GM12878 (cell line): ENCODE results near the gene SNED1. TPM values are rescaled to one million over a fixed set of nuclear protein-coding genes. Genes with fewer than 3 reads are reported as not detected.

Source experiments
- ATAC-seq: fragments of 200-7000 bp; cut with Tn5 transposase; 3 replicates; pipeline ENCODE4 v1.9.1; 2020; ENCODE audit warnings: mild to moderate bottlenecking, moderate library complexity
- BruUV-seq: library from RNA; stranded (reverse); fragments of 400-500 nt; replicated peaks from 2 replicates; lab custom pipeline; 2021; lab: Mats Ljungman, UMichigan
- CTCF ChIA-PET: fragments of 300-600 bp; sonication (Branson Sonifier 250); formaldehyde crosslinking; extraction: SDS; loops from one replicate; lab custom pipeline; 2021; ENCODE audit warnings: inconsistent platforms; lab: Yijun Ruan, JAX
- POLR2A ChIA-PET: fragments of 350-600 bp; formaldehyde crosslinking; extraction: SDS; loops from one replicate; lab custom pipeline; 2021; ENCODE audit warnings: inconsistent platforms; lab: Charles Lee
- RAD21 ChIA-PET: fragments of 300-600 bp; sonication (Branson Sonifier 250); formaldehyde crosslinking; loops from one replicate; lab custom pipeline; 2023; ENCODE audit warnings: antibody characterized with exemption; ENCODE audit not compliant: unreplicated experiment; lab: Charles Lee
- SMC1A ChIA-PET: fragments of 300-600 bp; sonication (Branson Sonifier 250); formaldehyde crosslinking; loops from one replicate; lab custom pipeline; 2023; ENCODE audit not compliant: unreplicated experiment, uncharacterized antibody; lab: Charles Lee
- DNase-seq: peaks from one replicate; pipeline ENCODE4 v3.0.0-alpha.2; 2011; ENCODE audit warnings: low read depth, low spot score
- FAIRE-seq: peaks from 3 replicates; lab custom pipeline; 2011; peaks lifted over from hg19 to GRCh38; lab: Jason Lieb, UNC
- H2AFZ ChIP-seq: 2 replicates; pipeline ENCODE4 v1.6.0; 2011; ENCODE audit warnings: low read depth, low read length, control low read depth; ENCODE audit not compliant: control insufficient read depth
- H3K27ac ChIP-seq: 2 replicates; pipeline ENCODE4 v1.5.1; 2011; ENCODE audit warnings: control low read depth; ENCODE audit not compliant: control insufficient read depth, insufficient read depth
- H3K27me3 ChIP-seq, 2 experiments: replicated peaks in 1 of 2; 2 replicates each; pipeline versions ENCODE4 v1.6.0 to v1.6.1; 2011; ENCODE audit warnings: low read length in 1 of 2; ENCODE audit not compliant: control insufficient read depth in 2 of 2, insufficient read depth in 2 of 2
- H3K36me3 ChIP-seq, 2 experiments: 2 replicates each; pipeline ENCODE4 v1.5.1; 2011; ENCODE audit warnings: low read length in 1 of 2; ENCODE audit not compliant: control insufficient read depth in 2 of 2, insufficient read depth in 2 of 2
- H3K4me1 ChIP-seq: 2 replicates; pipeline ENCODE4 v1.6.1; 2011; ENCODE audit warnings: mild to moderate bottlenecking, low read length, moderate library complexity, mixed read lengths; ENCODE audit not compliant: control insufficient read depth, insufficient read depth
- H3K4me2 ChIP-seq: 2 replicates; pipeline ENCODE4 v1.6.0; 2011; ENCODE audit warnings: control low read depth; ENCODE audit not compliant: control insufficient read depth, insufficient read depth
- H3K4me3 ChIP-seq: fragments of 200-600 bp; sonication (generic); 2 replicates; pipeline ENCODE4 v1.5.1; 2016
- H3K79me2 ChIP-seq: 2 replicates; pipeline ENCODE4 v1.6.0; 2011; ENCODE audit warnings: low read length; ENCODE audit not compliant: control insufficient read depth, insufficient read depth
- H3K9ac ChIP-seq: 2 replicates; pipeline ENCODE4 v1.8.0; 2011; ENCODE audit warnings: low read length, control low read depth, mixed read lengths; ENCODE audit not compliant: control insufficient read depth, insufficient read depth
- H3K9me3 ChIP-seq: replicated peaks from 3 replicates; pipeline ENCODE4 v1.5.1; 2011; ENCODE audit warnings: mild to moderate bottlenecking, low read length; ENCODE audit not compliant: control insufficient read depth, insufficient read depth
- H4K20me1 ChIP-seq: 2 replicates; pipeline ENCODE4 v1.6.0; 2011; ENCODE audit not compliant: control insufficient read depth, insufficient read depth
- CBX3 ChIP-seq: fragments of 200-600 bp; sonication (generic); IDR thresholded peaks from 2 replicates; pipeline ENCODE4 v1.6.1; 2016; ENCODE audit warnings: low read depth, borderline replicate concordance
- CREM ChIP-seq: IDR thresholded peaks from 2 replicates; pipeline ENCODE4 v1.6.1; 2014; ENCODE audit warnings: antibody characterized with exemption, low read depth
- CTCF ChIP-seq, 3 experiments: IDR thresholded peaks in 2 of 3; conservative IDR thresholded peaks in 1 of 3; 2 replicates each; pipeline ENCODE4 v1.5.1; 2011; ENCODE audit warnings: low read depth in 3 of 3, low read length in 3 of 3, mild to moderate bottlenecking in 3 of 3, control low read depth in 2 of 3, moderate library complexity in 2 of 3, inconsistent platforms in 1 of 3, mixed read lengths in 1 of 3; ENCODE audit not compliant: control insufficient read depth in 2 of 3, insufficient read depth in 1 of 3; ENCODE audit errors: extremely low read depth in 1 of 3
- E2F8 ChIP-seq: fragments of 450-650 bp; IDR thresholded peaks from 2 replicates; pipeline ENCODE4 v1.6.1; 2018; ENCODE audit warnings: mild to moderate bottlenecking, low read depth, moderate library complexity; ENCODE audit not compliant: partially characterized antibody
- IKZF1 ChIP-seq: fragments of 450-650 bp; conservative IDR thresholded peaks from 2 replicates; pipeline ENCODE4 v1.6.1; 2017; ENCODE audit warnings: antibody characterized with exemption, mild to moderate bottlenecking
- MAX ChIP-seq: IDR thresholded peaks from 2 replicates; pipeline ENCODE4 v1.6.1; 2012; ENCODE audit warnings: low read depth, low read length, improper control_type of control experiment
- POLR2AphosphoS2 ChIP-seq: IDR thresholded peaks from 2 replicates; pipeline ENCODE4 v1.6.1; 2011; ENCODE audit warnings: low read depth, mild to moderate bottlenecking, low read length, improper control_type of control experiment, moderate library complexity
- POU2F2 ChIP-seq: IDR thresholded peaks from 3 replicates; pipeline ENCODE4 v1.6.1; 2011; ENCODE audit warnings: low read depth, mild to moderate bottlenecking, low read length, borderline replicate concordance
- RCOR1 ChIP-seq: conservative IDR thresholded peaks from 2 replicates; pipeline ENCODE4 v1.6.1; 2012; ENCODE audit warnings: low read depth, low read length, improper control_type of control experiment
- SP1 ChIP-seq: IDR thresholded peaks from one replicate; pipeline ENCODE4 v1.6.1; 2011; ENCODE audit warnings: low read depth, low read length
- SPI1 ChIP-seq: IDR thresholded peaks from 2 replicates; pipeline ENCODE4 v1.6.1; 2011; ENCODE audit warnings: low read depth, mild to moderate bottlenecking, low read length, moderate library complexity, borderline replicate concordance; ENCODE audit not compliant: insufficient read depth
- USF1 ChIP-seq: IDR thresholded peaks from 2 replicates; pipeline ENCODE4 v1.6.1; 2011; ENCODE audit warnings: borderline replicate concordance, low read depth, mild to moderate bottlenecking, moderate library complexity, mixed read lengths, low read length; ENCODE audit not compliant: insufficient read depth; ENCODE audit errors: extremely low read length
- ZZZ3 ChIP-seq: IDR thresholded peaks from 2 replicates; pipeline ENCODE4 v1.6.1; 2011; ENCODE audit warnings: low read depth; ENCODE audit not compliant: control insufficient read depth, insufficient read length
- WGBS: methylation state at CpG from one replicate; pipeline ENCODE4 v1.1.6; 2016; ENCODE audit warnings: low lambda C conversion rate; ENCODE audit not compliant: insufficient replicate concordance, insufficient coverage; ENCODE audit errors: missing lambda C conversion rate; 5-methylcytosine and 5-hydroxymethylcytosine counted together
- in situ Hi-C: fragments of 300-500 bp; cut with MboI; formaldehyde crosslinking; loops from 9 replicates; pipeline ENCODE4 v1.14.3; 2018; ENCODE audit warnings: mixed read lengths
- intact Hi-C: fragments of 100-400 bp; cut with micrococcal nuclease; formaldehyde crosslinking; loops from one replicate; pipeline ENCODE4 v1.14.2; 2022; ENCODE audit not compliant: unreplicated experiment
- polyA plus RNA-seq, 11 experiments: library from polyadenylated mRNA; depleted of rRNA in 4 of 11; unstranded in 6 of 11; stranded (reverse) in 5 of 11; fragments of >200 nt; fragmentation: Nextera tagmentation in 4 of 11; fragmentation: Illumina TruSeq in 1 of 11; extraction: Ambion mirVana in 4 of 11; extraction: Trizol in 1 of 11; gene quantifications; 1 replicate in 1 of 11; 2 replicates in 10 of 11; pipeline versions ENCODE4 v1.2.1 to v1.2.3, GENCODE V29; 2011 to 2016; ENCODE audit warnings: inconsistent platforms in 2 of 11, missing spikeins in 2 of 11, low read depth in 1 of 11
- total RNA-seq, 4 experiments: library from RNA; depleted of rRNA in 3 of 4; stranded (reverse); fragments of >200 nt in 3 of 4; fragmentation: Illumina TruSeq in 1 of 4; extraction: Trizol in 1 of 4; gene quantifications; 2 replicates each; pipeline versions ENCODE4 v1.2.1 to v1.2.3, GENCODE V29; 2013 to 2021

SNED1 gene
- total and polyA plus RNA-seq, 10 of the 15 experiments (the other 5 are each of a cell fraction or from before 2014, with no cell fraction given) = 0.05 to 8.4 (median 3.0) TPM

GRCh38 chr2:241141214-241141770, 142.9 kb downstream of the SNED1 start:
- DNase-seq (no peak), FAIRE-seq (no peak), ATAC-seq (no peak)
- 98% methylated on average over 14 of the region's 14 CpGs for WGBS
- H3K79me2 ChIP-seq = peaks cover 4% of the 10 kb centered on the region
- ChIA-PET SMC1A (no interaction called here), POLR2A (no interaction called here), RAD21 (no interaction called here), CTCF (no interaction called here)
- in situ Hi-C loops (no loop called here), intact Hi-C loops (loop anchor here (10.0 kb wide), 1 partner anchor 56 kb away; no protein-coding TSS in a partner anchor)
- no TSS peak for BruUV-seq
- no peak overlapping the region for H3K27ac ChIP-seq
- TF ChIP-seq POLR2AphosphoS2 (no peak), CTCF (IDR thresholded peaks at IDR 0.05 in 2 of 3, conservative IDR thresholded peaks at IDR 0.05 in 1 of 3; ENCODE audit: control insufficient read depth in 2 of 3, extremely low read depth in 1 of 3, insufficient read depth in 1 of 3, low read depth in 3 of 3, low read length in 3 of 3) (no peak), CBX3 (no peak), USF1 (no peak), SPI1 (no peak), SP1 (no peak), RCOR1 (no peak), MAX (no peak), E2F8 (no peak), CREM (no peak), IKZF1 (no peak), POU2F2 (no peak), ZZZ3 (no peak)
- no peak overlapping the region for H3K4me3 ChIP-seq
- no peak overlapping the region for H3K9ac ChIP-seq
- no peaks in the 10 kb centered on the region; the same call in 1 of the 2 replicates for H3K4me1 ChIP-seq
- H3K9me3 ChIP-seq = no peaks in the 10 kb centered on the region
- H4K20me1 ChIP-seq = no peaks in the 10 kb centered on the region
- H2AFZ ChIP-seq = no peak overlapping the region
- no peak overlapping the region for H3K4me2 ChIP-seq
- no peaks in the 10 kb centered on the region; a peak in 1 of 4 replicates for H3K27me3 ChIP-seq
- H3K36me3 ChIP-seq = peaks cover 6 to 23% of the 10 kb centered on the region in 2 experiments
